ENCODE results near the gene THAP3.

- TF ChIP-seq CTCF (IDR thresholded peaks at IDR 0.05) (no peak), POLR2A (IDR thresholded peaks at IDR 0.05) (no peak)
Measured at GRCh38 chr1:6587261-6588005, 37.2 kb upstream of the THAP3 start.
